Muscle of leg (tissue), 16 donors: ENCODE measurements around the gene BNIP3. TPM values are rescaled to one million over a fixed set of nuclear protein-coding genes. Genes with fewer than 3 reads are reported as not detected.

Experiments used
- DNase-seq: peaks from one replicate; pipeline ENCODE4 v3.0.0; 2013
- H3K27ac ChIP-seq: one replicate; pipeline ENCODE4 v1.5.1; 2013; ENCODE audit warnings: mild to moderate bottlenecking, low read length, control low read depth
- H3K27me3 ChIP-seq: one replicate; pipeline ENCODE4 v1.6.1; 2013; ENCODE audit warnings: low read length; ENCODE audit not compliant: control insufficient read depth, insufficient read depth
- H3K36me3 ChIP-seq: one replicate; pipeline ENCODE4 v1.6.1; 2013; ENCODE audit warnings: low read length; ENCODE audit not compliant: control insufficient read depth, insufficient read depth
- H3K4me1 ChIP-seq: one replicate; pipeline ENCODE4 v1.6.1; 2013; ENCODE audit warnings: low read length; ENCODE audit not compliant: control insufficient read depth, insufficient read depth
- H3K4me3 ChIP-seq: one replicate; pipeline ENCODE4 v1.5.1; 2013; ENCODE audit warnings: low read length, control low read depth
- H3K9me3 ChIP-seq: replicated peaks from 2 replicates; pipeline ENCODE4 v1.6.1; 2013; ENCODE audit warnings: low read depth, low read length; ENCODE audit not compliant: control insufficient read depth
- WGBS: methylation state at CpG from one replicate; pipeline ENCODE4 v1.1.5; 2013; ENCODE audit warnings: missing lambda C conversion rate; ENCODE audit not compliant: insufficient coverage; 5-methylcytosine and 5-hydroxymethylcytosine counted together
- long read RNA-seq, 11 donors: transcript quantifications; one replicate each; lab custom pipeline, GENCODE V29; 2026
- polyA plus RNA-seq, 8 donors: library from polyadenylated mRNA; unstranded; fragments of 120-200 nt; gene quantifications; one replicate each; pipeline versions ENCODE4 v1.2.1 to v1.2.3, GENCODE V29; 2013; ENCODE audit warnings: inconsistent platforms in 1 of 8, low replicate concordance in 1 of 8; ENCODE audit not compliant: insufficient read length in 8 of 8, insufficient read depth in 1 of 8
- total RNA-seq: library from RNA; stranded (reverse); fragments of 120-200 nt; gene quantifications from one replicate; pipeline ENCODE4 v1.2.4, GENCODE V29; 2013

Gene BNIP3, protein sequence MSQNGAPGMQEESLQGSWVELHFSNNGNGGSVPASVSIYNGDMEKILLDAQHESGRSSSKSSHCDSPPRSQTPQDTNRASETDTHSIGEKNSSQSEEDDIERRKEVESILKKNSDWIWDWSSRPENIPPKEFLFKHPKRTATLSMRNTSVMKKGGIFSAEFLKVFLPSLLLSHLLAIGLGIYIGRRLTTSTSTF
- total RNA-seq = 39.0 TPM
- 10 to 100 TPM; 34.6 to 44.6 (median 40.2) TPM for polyA plus RNA-seq
- long read RNA-seq, donor 1, transcript BNIP3-201 (6 exons, 2,861 nt) = major isoform, 14 of 16 reads
- long read RNA-seq, donor 1, partial matches to known transcripts = 0 of 16 reads
- long read RNA-seq, donor 1, other reads (novel, unspliced or antisense) = 0 of 16 reads
- long read RNA-seq, donor 2, partial matches to known transcripts = 0 of 4 reads
- long read RNA-seq, donor 2, other reads (novel, unspliced or antisense) = 0 of 4 reads
- long read RNA-seq, donor 3, transcript BNIP3-201 (6 exons, 2,861 nt) = major isoform, 28 of 29 reads
- long read RNA-seq, donor 3, partial matches to known transcripts = 0 of 29 reads
- long read RNA-seq, donor 3, other reads (novel, unspliced or antisense) = 0 of 29 reads
- long read RNA-seq, donor 4, transcript BNIP3-201 (6 exons, 2,861 nt) = major isoform, 12 of 12 reads
- long read RNA-seq, donor 4, partial matches to known transcripts = 0 of 12 reads
- long read RNA-seq, donor 4, other reads (novel, unspliced or antisense) = 0 of 12 reads
- long read RNA-seq, donor 5, transcript BNIP3-201 (6 exons, 2,861 nt) = major isoform, 72 of 88 reads
- long read RNA-seq, donor 5, partial matches to known transcripts = 11 of 88 reads
- long read RNA-seq, donor 5, other reads (novel, unspliced or antisense) = 0 of 88 reads
- long read RNA-seq, donor 6, transcript BNIP3-201 (6 exons, 2,861 nt) = major isoform, 53 of 60 reads
- long read RNA-seq, donor 6, transcript BNIP3-203 (2 exons, 752 nt) = minor isoform, 7 of 60 reads
- long read RNA-seq, donor 6, partial matches to known transcripts = 0 of 60 reads
- long read RNA-seq, donor 6, other reads (novel, unspliced or antisense) = 0 of 60 reads
- long read RNA-seq, donor 7, transcript BNIP3-201 (6 exons, 2,861 nt) = major isoform, 25 of 49 reads
- long read RNA-seq, donor 7, partial matches to known transcripts = 21 of 49 reads
- long read RNA-seq, donor 7, other reads (novel, unspliced or antisense) = 0 of 49 reads
- long read RNA-seq, donor 8, transcript BNIP3-201 (6 exons, 2,861 nt) = major isoform, 24 of 28 reads
- long read RNA-seq, donor 8, partial matches to known transcripts = 0 of 28 reads
- long read RNA-seq, donor 8, other reads (novel, unspliced or antisense) = 0 of 28 reads
- long read RNA-seq, donor 9, transcript BNIP3-201 (6 exons, 2,861 nt) = major isoform, 16 of 26 reads
- long read RNA-seq, donor 9, transcript BNIP3-203 (2 exons, 752 nt) = minor isoform, 5 of 26 reads
- long read RNA-seq, donor 9, partial matches to known transcripts = 5 of 26 reads
- long read RNA-seq, donor 9, other reads (novel, unspliced or antisense) = 0 of 26 reads
- long read RNA-seq, donor 10, transcript BNIP3-201 (6 exons, 2,861 nt) = major isoform, 36 of 36 reads
- long read RNA-seq, donor 10, partial matches to known transcripts = 0 of 36 reads
- long read RNA-seq, donor 10, other reads (novel, unspliced or antisense) = 0 of 36 reads
- long read RNA-seq, donor 11, transcript BNIP3-201 (6 exons, 2,861 nt) = major isoform, 29 of 31 reads
- long read RNA-seq, donor 11, partial matches to known transcripts = 0 of 31 reads
- long read RNA-seq, donor 11, other reads (novel, unspliced or antisense) = 0 of 31 reads

DNA sequence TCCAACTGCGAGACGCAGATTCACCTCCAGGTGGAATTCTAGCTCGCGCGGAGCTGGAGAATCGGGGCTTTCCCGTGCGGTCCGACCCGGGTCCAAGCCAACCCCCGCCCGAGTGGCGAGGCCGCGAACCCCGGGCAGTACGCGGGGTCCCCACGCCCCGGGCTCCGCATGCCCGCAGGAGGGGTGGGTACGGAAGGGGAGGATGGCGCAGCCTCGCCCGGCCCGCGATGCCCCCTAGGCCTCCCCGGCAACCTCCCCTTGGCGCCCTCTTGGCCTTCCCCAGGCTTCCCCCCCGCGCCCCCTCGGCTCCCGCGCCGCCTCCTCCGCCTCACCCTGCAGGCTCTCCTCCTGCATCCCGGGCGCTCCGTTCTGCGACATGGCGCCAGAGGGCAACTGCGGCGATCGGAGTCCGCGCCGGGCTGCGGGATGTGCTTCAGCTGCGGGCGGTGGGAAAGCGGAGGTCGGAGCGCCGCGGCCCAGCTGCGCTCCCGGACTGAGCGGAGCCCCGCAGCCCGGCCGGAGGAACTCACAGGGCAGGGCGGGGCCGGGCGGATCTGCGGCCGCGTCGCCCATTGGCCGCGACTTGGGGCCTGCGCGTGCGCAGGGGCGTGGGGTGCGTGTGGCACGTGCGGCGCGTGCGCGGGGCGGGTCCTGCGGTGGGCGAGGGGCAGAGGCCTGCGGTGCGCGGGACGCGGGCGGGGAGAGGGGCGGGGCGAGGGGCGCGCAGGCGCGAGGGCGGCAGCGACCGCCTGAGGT lies at the start of gene BNIP3:
BNIP3 (minus strand) TSS at position 495 of the 756 bp plus-strand sequence; CDS start at position 378, 117 bp downstream.
- Histone ChIP-seq H3K9me3 (peaks cover 3% of the 10 kb centered on the region), H3K36me3 (peaks cover 3% of the 10 kb centered on the region), H3K27ac (peak within 1 kb of the TSS; percentile 29), H3K4me3 (peak within 1 kb of the TSS; percentile 66), H3K4me1 (peaks cover 21% of the 10 kb centered on the region), H3K27me3 (peaks cover 13% of the 10 kb centered on the region)
- WGBS = under 1% methylated on average over 96 of the region's 100 CpGs
- peak; percentile 98 for DNase-seq

DNA sequence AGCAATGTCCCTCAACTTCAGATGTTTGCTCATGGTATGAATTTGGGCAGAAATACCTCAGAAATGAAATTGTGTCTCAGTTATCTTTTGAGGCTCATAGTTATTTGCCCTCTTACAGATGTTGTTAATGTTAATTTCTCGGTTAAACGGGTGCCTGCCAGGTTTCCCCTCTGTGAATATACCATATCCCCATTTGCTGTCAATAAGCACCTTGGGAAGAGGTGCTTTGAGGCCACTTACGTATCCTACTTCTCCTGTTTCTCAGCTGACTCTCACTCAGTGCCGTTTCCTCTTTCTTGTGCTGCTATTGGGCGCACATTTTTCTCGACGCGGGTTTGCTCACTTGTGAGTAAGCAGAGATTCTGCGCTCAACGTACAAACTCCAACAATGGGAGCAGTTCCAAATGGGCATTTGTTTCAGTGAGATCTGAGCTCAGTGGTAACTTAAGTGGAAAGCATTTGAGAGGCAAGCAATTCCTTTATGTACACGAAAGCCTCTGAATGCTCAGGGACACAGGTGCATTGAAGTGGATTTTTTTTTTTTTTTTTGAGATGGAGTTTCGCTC lies 49.3 kb upstream of the BNIP3 start:
- WGBS = 77% methylated on average over 3 of the region's 12 CpGs
- H3K27ac ChIP-seq = no peak overlapping the region
- H3K27me3 ChIP-seq = peaks cover 68% of the 10 kb centered on the region

DNA sequence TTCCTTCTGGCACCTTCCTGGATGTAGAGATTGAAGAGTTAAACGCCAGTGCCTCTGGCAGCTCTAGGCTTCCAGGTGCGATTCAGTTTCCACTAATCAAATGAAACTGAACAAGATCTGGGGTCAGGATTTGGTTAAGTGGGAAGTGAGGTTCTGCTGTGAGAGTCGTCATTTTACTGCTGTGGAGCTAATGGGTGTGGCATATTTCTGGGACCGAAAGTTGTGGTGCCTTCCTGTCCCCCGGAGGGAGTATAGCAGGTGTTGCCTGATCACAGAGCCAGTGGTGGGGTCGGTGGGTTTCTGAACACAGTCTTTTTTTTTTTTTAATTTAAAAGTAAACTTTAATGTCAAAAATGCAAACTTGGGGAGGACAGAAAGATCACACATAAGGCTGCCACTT lies 47.0 kb upstream of the BNIP3 start:
- DNase-seq = no peak
- Histone ChIP-seq H3K27ac (no peak overlapping the region), H3K4me1 (peaks cover under 1% of the 10 kb centered on the region), H3K9me3 (no peaks in the 10 kb centered on the region), H3K27me3 (peaks cover 61% of the 10 kb centered on the region), H3K4me3 (no peak overlapping the region), H3K36me3 (no peaks in the 10 kb centered on the region)
- 13% methylated on average over 2 of the region's 6 CpGs for WGBS

More for the DNA sequence above, 49.3 kb upstream of the BNIP3 start:
- peaks cover 4% of the 10 kb centered on the region for H3K4me1 ChIP-seq
- H3K36me3 ChIP-seq = no peaks in the 10 kb centered on the region
- no peak for DNase-seq
- H3K4me3 ChIP-seq = no peak overlapping the region
- no peaks in the 10 kb centered on the region for H3K9me3 ChIP-seq

DNA sequence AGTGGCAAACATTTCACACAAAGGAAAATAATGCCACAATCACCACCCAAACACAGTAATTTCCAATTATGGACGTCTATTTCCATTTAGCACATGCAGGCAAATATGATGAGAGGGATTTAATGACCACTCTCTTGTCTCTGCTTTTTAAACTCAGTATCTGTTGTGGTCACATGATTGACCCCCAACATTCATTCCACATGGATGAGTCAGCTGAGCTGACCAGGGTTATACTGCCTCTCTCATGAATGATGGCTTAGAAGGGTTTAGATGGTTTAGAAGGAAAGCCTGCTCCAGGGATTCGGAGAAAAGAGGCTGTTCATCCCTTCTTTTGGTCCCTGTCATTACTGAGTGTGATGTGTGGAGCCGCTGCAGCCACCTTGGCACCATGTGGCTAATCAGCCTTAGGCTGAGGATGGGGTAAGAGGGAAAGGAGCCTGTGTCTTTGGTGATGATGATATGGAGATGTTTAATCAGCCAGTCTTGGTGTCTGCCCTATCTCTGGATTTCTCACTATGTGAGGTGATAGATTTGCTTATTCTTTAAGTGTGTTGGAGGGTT lies 45.8 kb upstream of the BNIP3 start:
- Histone ChIP-seq H3K36me3 (no peaks in the 10 kb centered on the region), H3K4me3 (no peak overlapping the region), H3K27me3 (peaks cover 61% of the 10 kb centered on the region), H3K9me3 (no peaks in the 10 kb centered on the region), H3K4me1 (peaks cover 7% of the 10 kb centered on the region), H3K27ac (no peak overlapping the region)
- 67% methylated on average over 2 of the region's 3 CpGs for WGBS
- DNase-seq = no peak

DNA sequence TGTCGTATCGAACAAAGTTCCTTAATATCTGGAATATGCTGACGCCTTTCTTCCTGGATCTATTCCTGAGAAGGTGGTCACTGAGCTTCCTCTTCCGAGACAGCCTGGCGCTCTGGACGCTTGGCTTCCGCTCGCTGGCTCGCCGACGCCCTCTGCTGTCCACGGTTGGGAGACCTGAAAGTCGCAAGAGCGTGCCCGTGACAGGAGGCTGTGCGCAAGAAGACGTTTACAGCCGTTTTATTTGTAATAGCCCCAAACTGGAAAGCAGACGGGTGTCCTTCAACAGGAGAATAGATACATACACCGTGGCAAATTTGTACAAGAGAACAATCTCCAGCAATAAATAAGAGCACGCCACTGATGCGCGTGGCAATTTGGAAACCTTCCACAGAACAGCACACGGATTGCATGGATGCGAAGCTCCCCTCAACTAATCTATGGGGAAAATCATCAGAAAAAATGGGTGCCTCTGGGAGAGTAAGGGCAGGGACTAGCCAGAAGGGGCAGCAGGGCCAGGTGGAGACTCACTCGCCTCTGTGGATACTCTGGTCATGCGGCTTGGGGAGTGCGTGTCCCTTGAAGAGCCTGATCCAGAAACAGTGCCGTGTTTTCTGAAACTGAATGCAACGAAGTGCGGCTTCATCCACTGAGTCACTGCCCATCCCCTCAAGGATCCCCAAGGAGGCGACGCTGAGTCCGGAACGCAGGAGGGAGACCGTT lies 41.5 kb upstream of the BNIP3 start:
- Histone ChIP-seq H3K9me3 (no peaks in the 10 kb centered on the region), H3K27me3 (peaks cover 38% of the 10 kb centered on the region), H3K36me3 (no peaks in the 10 kb centered on the region), H3K4me3 (no peak overlapping the region), H3K27ac (no peak overlapping the region), H3K4me1 (peaks cover 7% of the 10 kb centered on the region)
- 15% methylated on average over 27 of the region's 36 CpGs for WGBS
- peak; percentile 76 for DNase-seq

DNA sequence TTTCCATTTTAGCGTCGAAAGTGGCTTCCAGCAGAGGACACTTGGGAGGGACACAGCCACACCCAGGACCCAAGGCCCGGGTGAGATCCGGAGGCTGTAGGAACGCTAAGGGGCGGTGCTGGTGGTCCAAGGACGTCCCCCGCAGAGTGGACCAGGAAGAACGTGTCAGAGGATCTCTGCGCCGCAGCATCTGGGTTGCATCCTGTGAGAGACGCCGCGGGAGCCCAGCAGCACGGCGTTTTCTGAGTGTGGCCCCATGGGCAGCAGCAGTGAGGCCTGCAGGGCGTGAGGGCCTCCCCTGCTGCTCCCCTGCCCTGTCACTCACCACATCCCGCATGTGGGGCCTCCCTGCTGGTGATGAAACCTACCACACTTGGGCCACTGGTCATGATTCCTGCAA lies 40.5 kb upstream of the BNIP3 start:
- Histone ChIP-seq H3K27me3 (peaks cover 37% of the 10 kb centered on the region), H3K4me1 (peaks cover 7% of the 10 kb centered on the region), H3K27ac (no peak overlapping the region), H3K9me3 (no peaks in the 10 kb centered on the region), H3K36me3 (no peaks in the 10 kb centered on the region), H3K4me3 (no peak overlapping the region)
- WGBS = 84% methylated on average over 18 of the region's 18 CpGs
- DNase-seq = no peak

DNA sequence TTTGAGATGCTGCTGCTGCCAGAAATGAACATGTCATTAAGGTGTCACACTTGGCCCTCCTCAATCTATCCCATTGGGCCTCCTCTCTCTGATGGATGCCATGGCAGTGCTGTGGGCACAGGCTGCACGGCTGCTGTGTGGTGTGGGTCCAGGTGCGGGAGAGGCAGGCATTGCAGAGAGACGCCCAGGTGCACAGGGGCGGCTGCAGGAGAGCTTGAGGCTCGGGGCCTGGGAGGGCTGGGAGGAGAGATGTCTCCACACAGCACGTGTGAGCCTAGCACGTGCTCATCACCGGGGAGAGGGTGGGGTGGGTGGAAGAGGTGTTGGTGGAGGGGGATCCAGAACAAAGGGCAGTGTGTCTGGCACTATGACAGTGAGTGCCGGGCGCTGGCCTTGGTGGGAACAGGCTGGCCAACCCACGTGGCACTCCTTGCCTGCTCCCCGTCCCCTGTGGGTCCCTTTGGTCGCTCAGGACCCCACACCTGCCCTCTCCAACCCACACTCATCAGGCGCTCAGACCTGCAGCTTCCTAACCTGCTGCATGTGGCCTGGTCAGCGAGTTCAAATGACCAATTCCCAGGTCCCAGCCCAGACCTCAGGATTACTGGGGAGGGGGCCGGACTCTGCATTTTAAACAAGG lies 39.9 kb upstream of the BNIP3 start:
- Histone ChIP-seq H3K9me3 (no peaks in the 10 kb centered on the region), H3K4me3 (no peak overlapping the region), H3K27ac (no peak overlapping the region), H3K36me3 (no peaks in the 10 kb centered on the region), H3K27me3 (peaks cover 35% of the 10 kb centered on the region), H3K4me1 (peaks cover 7% of the 10 kb centered on the region)
- DNase-seq = no peak
- WGBS = 68% methylated on average over 15 of the region's 16 CpGs
